ENCODE results near the gene BAD.

- no peak for TF ChIP-seq MAX (IDR thresholded peaks at IDR 0.05)
- no peak for TF ChIP-seq RCOR1 (IDR thresholded peaks at IDR 0.05; ENCODE audit: low read depth, low read length)
- no peak for TF ChIP-seq KDM5A (IDR thresholded peaks at IDR 0.05)
- TF ChIP-seq CTCF (IDR thresholded peaks at IDR 0.05): no peak
- no peak for TF ChIP-seq NPAS2 (CRISPR knock-in tag; IDR thresholded peaks at IDR 0.05; ENCODE audit: borderline replicate concordance)
- no peak for TF ChIP-seq CEBPB (IDR thresholded peaks at IDR 0.05)
- no peak for TF ChIP-seq CBX8 (IDR thresholded peaks at IDR 0.05)
- TF ChIP-seq GATA3 (IDR thresholded peaks at IDR 0.05; ENCODE audit: borderline replicate concordance): no peak
- TF ChIP-seq HMGXB4 (CRISPR knock-in tag; IDR thresholded peaks at IDR 0.05; ENCODE audit: borderline replicate concordance): no peak
- no peak for TF ChIP-seq SREBF2 (IDR thresholded peaks at IDR 0.05)
- no peak for TF ChIP-seq POLR2A (IDR thresholded peaks at IDR 0.05; ENCODE audit: low read length)
Measured at GRCh38 chr11:64253481-64253880, 31.0 kb downstream of the BAD start.

Data from A549 (cell line).